ENCODE measurements around the gene DCUN1D2.

DNA sequence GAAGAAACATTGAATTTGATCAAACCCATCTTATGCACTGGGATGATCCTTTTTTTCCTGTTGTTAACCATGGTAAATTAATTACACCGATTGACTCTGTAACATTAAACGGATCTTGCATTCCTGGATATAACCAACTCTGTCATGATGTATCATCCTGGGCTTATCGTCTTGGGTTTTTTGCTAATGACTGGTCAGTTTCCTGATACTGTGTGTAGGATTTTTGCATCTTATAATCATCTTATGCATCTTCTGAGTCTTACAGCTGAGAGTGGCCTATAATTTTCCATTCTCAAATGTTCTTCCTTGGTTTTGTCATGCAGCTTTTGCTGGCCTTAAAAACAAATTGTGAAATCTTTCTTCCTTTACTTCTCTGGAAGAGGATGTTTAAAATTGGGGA is 12.8 kb downstream of the DCUN1D2 start:
- no peak for TF ChIP-seq POLR2AphosphoS5 (IDR thresholded peaks at IDR 0.05)
- TF ChIP-seq, protein P1, sequence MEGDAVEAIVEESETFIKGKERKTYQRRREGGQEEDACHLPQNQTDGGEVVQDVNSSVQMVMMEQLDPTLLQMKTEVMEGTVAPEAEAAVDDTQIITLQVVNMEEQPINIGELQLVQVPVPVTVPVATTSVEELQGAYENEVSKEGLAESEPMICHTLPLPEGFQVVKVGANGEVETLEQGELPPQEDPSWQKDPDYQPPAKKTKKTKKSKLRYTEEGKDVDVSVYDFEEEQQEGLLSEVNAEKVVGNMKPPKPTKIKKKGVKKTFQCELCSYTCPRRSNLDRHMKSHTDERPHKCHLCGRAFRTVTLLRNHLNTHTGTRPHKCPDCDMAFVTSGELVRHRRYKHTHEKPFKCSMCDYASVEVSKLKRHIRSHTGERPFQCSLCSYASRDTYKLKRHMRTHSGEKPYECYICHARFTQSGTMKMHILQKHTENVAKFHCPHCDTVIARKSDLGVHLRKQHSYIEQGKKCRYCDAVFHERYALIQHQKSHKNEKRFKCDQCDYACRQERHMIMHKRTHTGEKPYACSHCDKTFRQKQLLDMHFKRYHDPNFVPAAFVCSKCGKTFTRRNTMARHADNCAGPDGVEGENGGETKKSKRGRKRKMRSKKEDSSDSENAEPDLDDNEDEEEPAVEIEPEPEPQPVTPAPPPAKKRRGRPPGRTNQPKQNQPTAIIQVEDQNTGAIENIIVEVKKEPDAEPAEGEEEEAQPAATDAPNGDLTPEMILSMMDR (IDR thresholded peaks at IDR 0.05): no peak
- no peak for TF ChIP-seq POLR2A (IDR thresholded peaks at IDR 0.05)
